Type B pancreatic cell (in vitro differentiated cells): ENCODE data around the gene KIAA0586. TPM values are rescaled to one million over a fixed set of nuclear protein-coding genes. Genes with fewer than 3 reads are reported as not detected.
"Not testable (repeated sequence)": the region's sequence is repeated elsewhere in the genome, so short reads cannot be mapped to it uniquely, and the experiment has no call there.

Experiments used
- DNase-seq: peaks from one replicate; pipeline ENCODE4 v3.0.0; 2021; ENCODE audit warnings: mixed read lengths; ENCODE audit not compliant: unreplicated experiment; ENCODE audit errors: extremely low spot score
- H3K27ac Mint-ChIP-seq: 2 replicates; pipeline ENCODE4 v1.8.0; 2021; ENCODE audit warnings: mild to moderate bottlenecking, mixed read lengths
- H3K27me3 Mint-ChIP-seq: 2 replicates; pipeline ENCODE4 v1.8.0; 2021; ENCODE audit warnings: mixed read lengths
- H3K36me3 Mint-ChIP-seq: 2 replicates; pipeline ENCODE4 v1.8.0; 2021; ENCODE audit warnings: mixed read lengths
- H3K4me1 Mint-ChIP-seq: one replicate; pipeline ENCODE4 v1.8.0; 2021; ENCODE audit warnings: mixed read lengths; ENCODE audit not compliant: unreplicated experiment
- H3K4me3 Mint-ChIP-seq: 2 replicates; pipeline ENCODE4 v1.8.0; 2021; ENCODE audit warnings: mild to moderate bottlenecking, mixed read lengths
- H3K9me3 Mint-ChIP-seq: 2 replicates; pipeline ENCODE4 v1.8.0; 2021; ENCODE audit warnings: mixed read lengths
- CTCF ChIP-seq: fragments of 200-600 bp; sonication (generic); conservative IDR thresholded peaks from 2 replicates; pipeline ENCODE4 v1.5.0; 2021; ENCODE audit warnings: antibody characterized with exemption, mild to moderate bottlenecking
- total RNA-seq: library from RNA; stranded (reverse); gene quantifications from 2 replicates; pipeline ENCODE4 v1.2.1, GENCODE V29; 2021; ENCODE audit warnings: low replicate concordance

Gene KIAA0586
- total RNA-seq, 1 donor from 2014 or later = 24.1 TPM

GRCh38 chr14:58501214-58501816 lies 73.8 kb downstream of the KIAA0586 start:
- Mint-ChIP-seq H3K4me3 (no peak overlapping the region), H3K36me3 (no peaks in the 10 kb centered on the region), H3K27ac (no peak overlapping the region), H3K27me3 (no peaks in the 10 kb centered on the region), H3K9me3 (no peaks in the 10 kb centered on the region), H3K4me1 (peaks cover 5% of the 10 kb centered on the region)
- no peak for DNase-seq
- TF ChIP-seq CTCF = peak; percentile 92

- no peak for TF ChIP-seq CTCF
- Mint-ChIP-seq H3K9me3 (no peaks in the 10 kb centered on the region), H3K36me3 (peaks cover 25% of the 10 kb centered on the region), H3K4me1 (no peaks in the 10 kb centered on the region), H3K27me3 (no peaks in the 10 kb centered on the region), H3K4me3 (no peak overlapping the region), H3K27ac (no peak overlapping the region)
- DNase-seq = no peak
Measured at GRCh38 chr14:58513272-58513671, 85.8 kb downstream of the KIAA0586 start.

GRCh38 chr14:58517592-58517991 lies 90.1 kb downstream of the KIAA0586 start:
- no peak for TF ChIP-seq CTCF
- Mint-ChIP-seq H3K4me3 (no peak overlapping the region), H3K36me3 (peaks cover 43% of the 10 kb centered on the region), H3K4me1 (no peaks in the 10 kb centered on the region), H3K27ac (no peak overlapping the region), H3K9me3 (peaks cover 6% of the 10 kb centered on the region), H3K27me3 (no peaks in the 10 kb centered on the region)
- DNase-seq = no peak

- H3K4me1 Mint-ChIP-seq, H3K27ac Mint-ChIP-seq, H3K4me3 Mint-ChIP-seq, H3K27me3 Mint-ChIP-seq, DNase-seq: not testable (repeated sequence)
- Mint-ChIP-seq H3K36me3 (peaks cover 27% of the 10 kb centered on the region), H3K9me3 (peaks cover 17% of the 10 kb centered on the region)
Measured at GRCh38 chr14:58525691-58526090, 98.2 kb downstream of the KIAA0586 start.

- H3K9me3 Mint-ChIP-seq = peaks cover 5% of the 10 kb centered on the region
- peaks cover 23% of the 10 kb centered on the region for H3K4me1 Mint-ChIP-seq
- DNase-seq = peak; percentile 74
- no peak for TF ChIP-seq CTCF
- H3K36me3 Mint-ChIP-seq = no peaks in the 10 kb centered on the region
- peak overlapping the region; percentile 29 for H3K4me3 Mint-ChIP-seq
- no peaks in the 10 kb centered on the region for H3K27me3 Mint-ChIP-seq
- H3K27ac Mint-ChIP-seq = peak overlapping the region; percentile 40
Measured at GRCh38 chr14:58533446-58533845, 105.9 kb downstream of the KIAA0586 start.

GRCh38 chr14:58535044-58535443 lies 107.5 kb downstream of the KIAA0586 start:
- Mint-ChIP-seq H3K4me3 (no peak overlapping the region), H3K4me1 (peaks cover 32% of the 10 kb centered on the region), H3K27me3 (no peaks in the 10 kb centered on the region), H3K36me3 (no peaks in the 10 kb centered on the region), H3K9me3 (peaks cover under 1% of the 10 kb centered on the region), H3K27ac (no peak overlapping the region)
- no peak for TF ChIP-seq CTCF
- no peak for DNase-seq
